ENCODE measurements around the gene PDE8B.

Gene PDE8B

GRCh38 chr5:77210091-77210963, at the start of gene PDE8B:
Gene PDE8B (plus strand): TSS chr5:77210680. CDS start chr5:77210926, 246 bp downstream.
- no peak for DNase-seq

- DNase-seq = no peak
Observed at GRCh38 chr5:77163453-77163852, 47.0 kb upstream of the PDE8B start.

- no peak for DNase-seq
Observed at GRCh38 chr5:77167063-77167462, 43.4 kb upstream of the PDE8B start.

- peak; percentile 22 for DNase-seq
Observed at GRCh38 chr5:77167695-77168121, 42.8 kb upstream of the PDE8B start.

- peak; percentile 47 for DNase-seq
Observed at GRCh38 chr5:77168161-77168878, 42.2 kb upstream of the PDE8B start.

- peak; percentile 50 for DNase-seq
Observed at GRCh38 chr5:77168879-77169244, 41.6 kb upstream of the PDE8B start.

- DNase-seq = no peak
Observed at GRCh38 chr5:77170196-77170890, 40.1 kb upstream of the PDE8B start.

GRCh38 chr5:77171141-77171910, 39.2 kb upstream of the PDE8B start:
- DNase-seq = no peak

- no peak for DNase-seq
Observed at GRCh38 chr5:77172713-77173328, 37.7 kb upstream of the PDE8B start.

- no peak for DNase-seq
Observed at GRCh38 chr5:77174526-77174925, 36.0 kb upstream of the PDE8B start.

GRCh38 chr5:77175231-77175630, 35.2 kb upstream of the PDE8B start:
- DNase-seq = no peak

- no peak for DNase-seq
Observed at GRCh38 chr5:77176429-77176828, 34.1 kb upstream of the PDE8B start.

GRCh38 chr5:77177576-77177975, 32.9 kb upstream of the PDE8B start:
- DNase-seq = no peak

GRCh38 chr5:77180167-77181081, 30.1 kb upstream of the PDE8B start:
- DNase-seq = peak; percentile 22

- DNase-seq = no peak
Observed at GRCh38 chr5:77181173-77181572, 29.3 kb upstream of the PDE8B start.

GRCh38 chr5:77181596-77182304, 28.7 kb upstream of the PDE8B start:
- no peak for DNase-seq

GRCh38 chr5:77182367-77182766, 28.1 kb upstream of the PDE8B start:
- no peak for DNase-seq

- no peak for DNase-seq
Observed at GRCh38 chr5:77186652-77187370, 23.7 kb upstream of the PDE8B start.

- no peak for DNase-seq
Observed at GRCh38 chr5:77189421-77189820, 21.1 kb upstream of the PDE8B start.

Data from NCI-H2171 treated with DMSO at 0.1 percent for 48 hours (cell line).